Measurements from ENCODE around the gene DIP2C.

DNA sequence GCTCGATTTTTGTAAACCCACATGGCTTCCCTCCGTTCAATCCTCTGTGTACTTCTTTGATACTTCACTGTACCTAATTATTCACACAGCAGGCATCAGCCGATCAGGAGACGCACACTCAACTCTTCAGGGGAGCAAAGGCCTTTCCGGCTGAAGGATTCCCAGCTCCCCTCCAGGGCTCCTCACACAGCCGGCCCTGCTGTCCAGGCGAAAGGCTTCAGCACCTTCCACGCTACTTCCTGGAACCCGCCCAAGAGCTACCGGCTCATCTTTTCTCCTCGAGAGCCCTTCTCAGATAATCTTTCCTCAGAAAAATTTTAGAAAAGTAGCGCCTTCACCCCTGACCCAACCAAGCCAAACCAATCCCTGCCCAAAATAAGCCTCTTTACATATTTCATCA, 283.8 kb downstream of the DIP2C start:
- TF ChIP-seq POLR2A (IDR thresholded peaks at IDR 0.05): no peak
- TF ChIP-seq, protein P1, sequence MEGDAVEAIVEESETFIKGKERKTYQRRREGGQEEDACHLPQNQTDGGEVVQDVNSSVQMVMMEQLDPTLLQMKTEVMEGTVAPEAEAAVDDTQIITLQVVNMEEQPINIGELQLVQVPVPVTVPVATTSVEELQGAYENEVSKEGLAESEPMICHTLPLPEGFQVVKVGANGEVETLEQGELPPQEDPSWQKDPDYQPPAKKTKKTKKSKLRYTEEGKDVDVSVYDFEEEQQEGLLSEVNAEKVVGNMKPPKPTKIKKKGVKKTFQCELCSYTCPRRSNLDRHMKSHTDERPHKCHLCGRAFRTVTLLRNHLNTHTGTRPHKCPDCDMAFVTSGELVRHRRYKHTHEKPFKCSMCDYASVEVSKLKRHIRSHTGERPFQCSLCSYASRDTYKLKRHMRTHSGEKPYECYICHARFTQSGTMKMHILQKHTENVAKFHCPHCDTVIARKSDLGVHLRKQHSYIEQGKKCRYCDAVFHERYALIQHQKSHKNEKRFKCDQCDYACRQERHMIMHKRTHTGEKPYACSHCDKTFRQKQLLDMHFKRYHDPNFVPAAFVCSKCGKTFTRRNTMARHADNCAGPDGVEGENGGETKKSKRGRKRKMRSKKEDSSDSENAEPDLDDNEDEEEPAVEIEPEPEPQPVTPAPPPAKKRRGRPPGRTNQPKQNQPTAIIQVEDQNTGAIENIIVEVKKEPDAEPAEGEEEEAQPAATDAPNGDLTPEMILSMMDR (IDR thresholded peaks at IDR 0.05): no peak
